HG03095 (cell line): ENCODE data around the gene CLEC4G.
A peak's percentile ranks its signal among the peaks of the same experiment; 100 is the strongest.

Source experiments
- ATAC-seq: cut with Tn5 transposase; IDR thresholded peaks from one replicate; pipeline ENCODE4 v1.9.1; 2021; ENCODE audit warnings: moderate library complexity; ENCODE audit not compliant: unreplicated experiment

CLEC4G gene

GRCh38 chr19:7729831-7730285 is 2.1 kb downstream of the CLEC4G start:
- ATAC-seq = no peak

GRCh38 chr19:7729211-7729610 is 2.7 kb downstream of the CLEC4G start:
- no peak for ATAC-seq

- no peak for ATAC-seq
Measured at GRCh38 chr19:7725791-7726190, 6.1 kb downstream of the CLEC4G start.

GRCh38 chr19:7722231-7722651 is 9.7 kb downstream of the CLEC4G start:
- no peak for ATAC-seq

- ATAC-seq = no peak
Measured at GRCh38 chr19:7720351-7720750, 11.6 kb downstream of the CLEC4G start.

GRCh38 chr19:7718668-7719067 is 13.2 kb downstream of the CLEC4G start:
- no peak for ATAC-seq

GRCh38 chr19:7716762-7717161 is 15.1 kb downstream of the CLEC4G start:
- no peak for ATAC-seq

GRCh38 chr19:7715671-7716070 is 16.2 kb downstream of the CLEC4G start:
- ATAC-seq = no peak

GRCh38 chr19:7710616-7711015 is 21.3 kb downstream of the CLEC4G start:
- ATAC-seq = no peak

GRCh38 chr19:7709932-7710460 is 21.9 kb downstream of the CLEC4G start:
- ATAC-seq = no peak

- no peak for ATAC-seq
Measured at GRCh38 chr19:7706955-7707456, 24.9 kb downstream of the CLEC4G start.

- no peak for ATAC-seq
Measured at GRCh38 chr19:7706188-7706954, 25.5 kb downstream of the CLEC4G start.

GRCh38 chr19:7705387-7706187 is 26.3 kb downstream of the CLEC4G start:
- ATAC-seq = peak; percentile 38

GRCh38 chr19:7704280-7705060 is 27.4 kb downstream of the CLEC4G start:
- ATAC-seq = no peak

GRCh38 chr19:7703332-7703731 is 28.6 kb downstream of the CLEC4G start:
- ATAC-seq = no peak

- peak; percentile 41 for ATAC-seq
Measured at GRCh38 chr19:7701654-7702457, 30.1 kb downstream of the CLEC4G start, which contains the start of gene FCER2. Gene FCER2, minus strand, starts transcription at chr19:7702131. Its CDS starts 2,371 bp downstream, at chr19:7699760.

- ATAC-seq = no peak
Measured at GRCh38 chr19:7701049-7701653, 30.8 kb downstream of the CLEC4G start.

GRCh38 chr19:7699417-7700401 is 32.2 kb downstream of the CLEC4G start:
- no peak for ATAC-seq
